IMR-90 (cell line): ENCODE results near the gene C1orf74.

ENCODE experiments used
- CHD1 ChIP-seq: IDR thresholded peaks from 2 replicates; pipeline ENCODE4 v1.6.1; 2012; ENCODE audit warnings: low read depth, low read length, improper control_type of control experiment
- FOS ChIP-seq: fragments of 150-350 bp; IDR thresholded peaks from 2 replicates; pipeline ENCODE4 v1.6.1; 2016; ENCODE audit warnings: low read depth, low read length
- MAZ ChIP-seq: IDR thresholded peaks from 2 replicates; pipeline ENCODE4 v1.6.1; 2012; ENCODE audit warnings: low read depth, mild to moderate bottlenecking, low read length, improper control_type of control experiment, moderate library complexity, borderline replicate concordance
- POLR2A ChIP-seq: IDR thresholded peaks from 2 replicates; pipeline ENCODE4 v1.6.1; 2012; ENCODE audit warnings: mild to moderate bottlenecking, low read depth, low read length
- RCOR1 ChIP-seq: IDR thresholded peaks from 2 replicates; pipeline ENCODE4 v1.6.1; 2012; ENCODE audit warnings: mild to moderate bottlenecking, low read length, improper control_type of control experiment; ENCODE audit not compliant: insufficient replicate concordance
- RFX5 ChIP-seq: IDR thresholded peaks from 2 replicates; pipeline ENCODE4 v1.8.0; 2012; ENCODE audit warnings: low read depth, mild to moderate bottlenecking, low read length, moderate library complexity
- SMC3 ChIP-seq: fragments of 150-350 bp; IDR thresholded peaks from 2 replicates; pipeline ENCODE4 v1.6.1; 2016; ENCODE audit warnings: low read depth, mild to moderate bottlenecking, antibody characterized with exemption, low read length, moderate library complexity
- TF ChIP-seq, protein P1 (sequence below): conservative IDR thresholded peaks from 2 replicates; pipeline ENCODE4 v1.5.1; 2012; ENCODE audit warnings: mild to moderate bottlenecking, low read depth, low read length, improper control_type of control experiment
- TF ChIP-seq, protein P2 (sequence below): fragments of 150-350 bp; IDR thresholded peaks from 2 replicates; pipeline ENCODE4 v1.6.1; 2017; ENCODE audit warnings: mild to moderate bottlenecking, antibody characterized with exemption, low read length, low read depth
- TF ChIP-seq, protein P3 (sequence below): fragments of 150-350 bp; IDR thresholded peaks from 2 replicates; pipeline ENCODE4 v1.6.1; 2016; ENCODE audit warnings: low read depth, mild to moderate bottlenecking, low read length, moderate library complexity, borderline replicate concordance

DNA sequence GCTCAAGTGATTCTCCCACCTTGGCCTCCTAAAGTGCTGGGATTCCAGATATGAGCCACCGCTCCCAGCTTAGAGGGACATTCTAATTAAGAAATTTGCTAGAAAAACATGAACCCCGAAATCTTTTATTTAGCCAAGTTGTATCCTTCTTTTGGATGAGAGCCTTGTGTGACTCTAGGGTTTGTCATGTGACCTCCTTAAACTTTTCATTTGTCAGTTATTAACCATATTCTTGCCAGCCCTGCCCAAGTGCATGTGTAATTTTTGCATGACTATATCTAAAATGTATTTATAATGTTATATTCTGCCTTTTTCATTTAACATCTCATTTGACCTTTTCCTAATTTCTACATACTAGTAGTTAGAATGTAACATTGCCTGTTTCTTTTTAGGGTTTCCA, 45.4 kb upstream of the C1orf74 start:
- TF ChIP-seq, protein P1, sequence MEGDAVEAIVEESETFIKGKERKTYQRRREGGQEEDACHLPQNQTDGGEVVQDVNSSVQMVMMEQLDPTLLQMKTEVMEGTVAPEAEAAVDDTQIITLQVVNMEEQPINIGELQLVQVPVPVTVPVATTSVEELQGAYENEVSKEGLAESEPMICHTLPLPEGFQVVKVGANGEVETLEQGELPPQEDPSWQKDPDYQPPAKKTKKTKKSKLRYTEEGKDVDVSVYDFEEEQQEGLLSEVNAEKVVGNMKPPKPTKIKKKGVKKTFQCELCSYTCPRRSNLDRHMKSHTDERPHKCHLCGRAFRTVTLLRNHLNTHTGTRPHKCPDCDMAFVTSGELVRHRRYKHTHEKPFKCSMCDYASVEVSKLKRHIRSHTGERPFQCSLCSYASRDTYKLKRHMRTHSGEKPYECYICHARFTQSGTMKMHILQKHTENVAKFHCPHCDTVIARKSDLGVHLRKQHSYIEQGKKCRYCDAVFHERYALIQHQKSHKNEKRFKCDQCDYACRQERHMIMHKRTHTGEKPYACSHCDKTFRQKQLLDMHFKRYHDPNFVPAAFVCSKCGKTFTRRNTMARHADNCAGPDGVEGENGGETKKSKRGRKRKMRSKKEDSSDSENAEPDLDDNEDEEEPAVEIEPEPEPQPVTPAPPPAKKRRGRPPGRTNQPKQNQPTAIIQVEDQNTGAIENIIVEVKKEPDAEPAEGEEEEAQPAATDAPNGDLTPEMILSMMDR: no peak
- TF ChIP-seq, protein P2, sequence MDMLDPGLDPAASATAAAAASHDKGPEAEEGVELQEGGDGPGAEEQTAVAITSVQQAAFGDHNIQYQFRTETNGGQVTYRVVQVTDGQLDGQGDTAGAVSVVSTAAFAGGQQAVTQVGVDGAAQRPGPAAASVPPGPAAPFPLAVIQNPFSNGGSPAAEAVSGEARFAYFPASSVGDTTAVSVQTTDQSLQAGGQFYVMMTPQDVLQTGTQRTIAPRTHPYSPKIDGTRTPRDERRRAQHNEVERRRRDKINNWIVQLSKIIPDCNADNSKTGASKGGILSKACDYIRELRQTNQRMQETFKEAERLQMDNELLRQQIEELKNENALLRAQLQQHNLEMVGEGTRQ: peak; percentile 25; the same call in 1 of the 2 replicates
- TF ChIP-seq POLR2A (no peak), RFX5 (no peak), SMC3 (no peak), CHD1 (no peak), FOS (no peak), RCOR1 (no peak), MAZ (no peak)
- TF ChIP-seq, protein P3, sequence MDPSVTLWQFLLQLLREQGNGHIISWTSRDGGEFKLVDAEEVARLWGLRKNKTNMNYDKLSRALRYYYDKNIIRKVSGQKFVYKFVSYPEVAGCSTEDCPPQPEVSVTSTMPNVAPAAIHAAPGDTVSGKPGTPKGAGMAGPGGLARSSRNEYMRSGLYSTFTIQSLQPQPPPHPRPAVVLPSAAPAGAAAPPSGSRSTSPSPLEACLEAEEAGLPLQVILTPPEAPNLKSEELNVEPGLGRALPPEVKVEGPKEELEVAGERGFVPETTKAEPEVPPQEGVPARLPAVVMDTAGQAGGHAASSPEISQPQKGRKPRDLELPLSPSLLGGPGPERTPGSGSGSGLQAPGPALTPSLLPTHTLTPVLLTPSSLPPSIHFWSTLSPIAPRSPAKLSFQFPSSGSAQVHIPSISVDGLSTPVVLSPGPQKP: no peak
